Keratinocyte (primary cell): ENCODE data around the gene DPP10. TPM values are rescaled to one million over a fixed set of nuclear protein-coding genes. Genes with fewer than 3 reads are reported as not detected.

Experiments
- DNase-seq: peaks from one replicate; pipeline ENCODE4 v3.0.0-alpha.2; 2011; ENCODE audit warnings: low read depth, missing footprints, low spot score
- FAIRE-seq: peaks from 2 replicates; lab custom pipeline; 2011; peaks lifted over from hg19 to GRCh38; lab: Jason Lieb, UNC
- H2AFZ ChIP-seq: 2 replicates; pipeline ENCODE4 v1.6.0; 2012; ENCODE audit warnings: low read length, control low read depth, inconsistent platforms; ENCODE audit not compliant: control insufficient read depth
- H3K27ac ChIP-seq: 2 replicates; pipeline ENCODE4 v1.5.1; 2011; ENCODE audit warnings: low read length; ENCODE audit not compliant: control insufficient read depth, insufficient read depth
- H3K27me3 ChIP-seq: 3 replicates; pipeline ENCODE4 v1.6.0; 2011; ENCODE audit warnings: low read length; ENCODE audit not compliant: control insufficient read depth, insufficient read depth; ENCODE audit errors: extremely low read depth
- H3K36me3 ChIP-seq, 2 experiments: 2 replicates in 1 of 2; 3 replicates in 1 of 2; pipeline ENCODE4 v1.5.1; 2011; ENCODE audit warnings: low read length in 2 of 2, mild to moderate bottlenecking in 1 of 2; ENCODE audit not compliant: control insufficient read depth in 2 of 2, insufficient read depth in 2 of 2; ENCODE audit errors: extremely low read depth in 1 of 2
- H3K4me1 ChIP-seq: 3 replicates; pipeline ENCODE4 v1.5.1; 2011; ENCODE audit warnings: low read length; ENCODE audit not compliant: control insufficient read depth, insufficient read depth; ENCODE audit errors: extremely low read depth
- H3K4me2 ChIP-seq: 3 replicates; pipeline ENCODE4 v1.6.0; 2011; ENCODE audit warnings: low read depth, low read length; ENCODE audit not compliant: control insufficient read depth, insufficient read depth; ENCODE audit errors: extremely low read depth
- H3K4me3 ChIP-seq, 3 experiments: fragments of 200-600 bp in 1 of 3; sonication (generic) in 1 of 3; 2 replicates in 2 of 3; 3 replicates in 1 of 3; pipeline ENCODE4 v1.5.1; 2011 to 2016; ENCODE audit warnings: low read length in 3 of 3, mild to moderate bottlenecking in 3 of 3, control low read depth in 2 of 3, inconsistent platforms in 1 of 3, low read depth in 1 of 3, mixed read lengths in 1 of 3, mixed run types in 1 of 3, moderate library complexity in 1 of 3; ENCODE audit not compliant: control insufficient read depth in 2 of 3, insufficient read depth in 2 of 3; ENCODE audit errors: extremely low read depth in 1 of 3
- H3K79me2 ChIP-seq: 2 replicates; pipeline ENCODE4 v1.6.0; 2012; ENCODE audit warnings: low read length; ENCODE audit not compliant: control insufficient read depth, insufficient read depth
- H3K9ac ChIP-seq: 3 replicates; pipeline ENCODE4 v1.6.0; 2011; ENCODE audit warnings: low read length; ENCODE audit not compliant: control insufficient read depth, insufficient read depth; ENCODE audit errors: extremely low read depth
- H3K9me1 ChIP-seq: 3 replicates; pipeline ENCODE4 v1.6.0; 2011; ENCODE audit warnings: low read length; ENCODE audit not compliant: control insufficient read depth, insufficient read depth; ENCODE audit errors: extremely low read depth
- H3K9me3 ChIP-seq: 2 replicates; pipeline ENCODE4 v1.5.1; 2012; ENCODE audit warnings: low read depth, low read length; ENCODE audit not compliant: control insufficient read depth
- H4K20me1 ChIP-seq: 3 replicates; pipeline ENCODE4 v1.6.0; 2011; ENCODE audit warnings: low read length; ENCODE audit not compliant: control insufficient read depth, insufficient read depth; ENCODE audit errors: extremely low read depth
- CTCF ChIP-seq, 3 experiments: IDR thresholded peaks in 1 of 3; conservative IDR thresholded peaks in 1 of 3; optimal IDR thresholded peaks in 1 of 3; 2 replicates in 2 of 3; 3 replicates in 1 of 3; pipeline versions ENCODE3 to v1.5.1; 2011; ENCODE audit warnings: low read length in 3 of 3, mild to moderate bottlenecking in 3 of 3, moderate library complexity in 2 of 3, control low read depth in 1 of 3, inconsistent platforms in 1 of 3; ENCODE audit not compliant: insufficient read depth in 2 of 3; ENCODE audit errors: extremely low read depth in 1 of 3
- EZH2 ChIP-seq: IDR thresholded peaks from one replicate; pipeline ENCODE4 v1.6.1; 2012; ENCODE audit warnings: inconsistent platforms, mild to moderate bottlenecking, low read length, moderate library complexity
- dilution Hi-C: fragments of 300-500 bp; cut with MboI; formaldehyde crosslinking; loops from one replicate; pipeline ENCODE4 v1.7.0; 2020; ENCODE audit warnings: low sequenced_read_pairs; ENCODE audit not compliant: extremely low pct_ligation_motif_present
- polyA minus RNA-seq, 3 experiments: library from RNA; depleted of rRNA, polyadenylated mRNA; stranded (reverse); fragments of >200 nt; gene quantifications; 1 replicate in 1 of 3; 2 replicates in 1 of 3; 3 replicates in 1 of 3; pipeline ENCODE4 v1.2.3, GENCODE V29; 2011
- polyA plus RNA-seq, 5 experiments: library from polyadenylated mRNA; depleted of rRNA in 3 of 5; stranded (reverse) in 3 of 5; stranded (forward) in 1 of 5; unstranded in 1 of 5; fragments of >200 nt; gene quantifications; 1 replicate in 1 of 5; 2 replicates in 3 of 5; 3 replicates in 1 of 5; pipeline versions ENCODE4 v1.2.1 to v1.2.3, GENCODE V29; 2011 to 2012; ENCODE audit warnings: missing spikeins in 2 of 5, low read depth in 1 of 5, low replicate concordance in 1 of 5

DPP10 gene
- polyA plus RNA-seq (not detected in 3 replicates), polyA minus RNA-seq (not detected in 3 replicates)
- not detected for polyA plus RNA-seq (2011; ENCODE audit: low read depth)
- not detected in 2 replicates for polyA plus RNA-seq (2011; cell fraction: cytosol; rRNA removed)
- polyA plus RNA-seq (2011; cell fraction: nucleus; rRNA removed) = not detected in 2 replicates
- not detected in 2 replicates for polyA plus RNA-seq (2012; ENCODE audit: low replicate concordance)
- polyA minus RNA-seq (2011; cell fraction: cytosol; rRNA and poly(A)+ RNA removed) = not detected
- polyA minus RNA-seq (2011; cell fraction: nucleus; rRNA and poly(A)+ RNA removed) = not detected in 2 replicates

GRCh38 chr2:114442510-114442909 is at the start of gene DPP10:
Gene DPP10, plus strand, starts transcription at chr2:114442641.
- dilution Hi-C loops = no loop called here
- no peaks in the 10 kb centered on the region for H3K9me1 ChIP-seq
- H2AFZ ChIP-seq = no peak within 1 kb of the TSS
- TF ChIP-seq CTCF (optimal IDR thresholded peaks at IDR 0.05 in 1 of 3, IDR thresholded peaks at IDR 0.05 in 1 of 3, conservative IDR thresholded peaks at IDR 0.05 in 1 of 3; ENCODE audit: extremely low read depth in 1 of 3, insufficient read depth in 2 of 3, low read length in 3 of 3) (no peak), EZH2 (no peak)
- no peak within 1 kb of the TSS for H3K4me2 ChIP-seq
- no peak within 1 kb of the TSS for H3K9ac ChIP-seq
- H4K20me1 ChIP-seq = no peaks in the 10 kb centered on the region
- FAIRE-seq = no peak
- no peaks in the 10 kb centered on the region for H3K4me1 ChIP-seq
- no peaks in the 10 kb centered on the region for H3K79me2 ChIP-seq
- H3K27ac ChIP-seq = no peak within 1 kb of the TSS
- H3K9me3 ChIP-seq = no peaks in the 10 kb centered on the region
- H3K4me3 ChIP-seq = no peak within 1 kb of the TSS
- no peak for DNase-seq
- no peaks in the 10 kb centered on the region for H3K27me3 ChIP-seq
- no peaks in the 10 kb centered on the region for H3K36me3 ChIP-seq

- H2AFZ ChIP-seq = no peak overlapping the region
- no peaks in the 10 kb centered on the region for H3K9me3 ChIP-seq
- no peak overlapping the region for H3K4me3 ChIP-seq
- H3K27ac ChIP-seq = no peak overlapping the region
- H4K20me1 ChIP-seq = no peaks in the 10 kb centered on the region
- H3K36me3 ChIP-seq = no peaks in the 10 kb centered on the region
- FAIRE-seq (no peak), DNase-seq (no peak)
- H3K9ac ChIP-seq = no peak overlapping the region
- no peaks in the 10 kb centered on the region for H3K27me3 ChIP-seq
- TF ChIP-seq CTCF (optimal IDR thresholded peaks at IDR 0.05 in 1 of 3, IDR thresholded peaks at IDR 0.05 in 1 of 3, conservative IDR thresholded peaks at IDR 0.05 in 1 of 3; ENCODE audit: extremely low read depth in 1 of 3, insufficient read depth in 2 of 3, low read length in 3 of 3) = no peak
- no peak for TF ChIP-seq EZH2
- H3K9me1 ChIP-seq = no peaks in the 10 kb centered on the region
- dilution Hi-C loops = no loop called here
- H3K79me2 ChIP-seq = no peaks in the 10 kb centered on the region
- no peak overlapping the region for H3K4me2 ChIP-seq
- H3K4me1 ChIP-seq = no peaks in the 10 kb centered on the region
Measured at GRCh38 chr2:114400890-114401289, 41.6 kb upstream of the DPP10 start.
